ENCODE data around the gene SAT1. TPM values are rescaled to one million over a fixed set of nuclear protein-coding genes. Genes with fewer than 3 reads are reported as not detected.

SAT1 gene
- total and polyA plus RNA-seq, 2 of the 13 experiments (the other 11 are each of a cell fraction or from before 2014, with no cell fraction given) = 216 to 1,243 TPM

DNA sequence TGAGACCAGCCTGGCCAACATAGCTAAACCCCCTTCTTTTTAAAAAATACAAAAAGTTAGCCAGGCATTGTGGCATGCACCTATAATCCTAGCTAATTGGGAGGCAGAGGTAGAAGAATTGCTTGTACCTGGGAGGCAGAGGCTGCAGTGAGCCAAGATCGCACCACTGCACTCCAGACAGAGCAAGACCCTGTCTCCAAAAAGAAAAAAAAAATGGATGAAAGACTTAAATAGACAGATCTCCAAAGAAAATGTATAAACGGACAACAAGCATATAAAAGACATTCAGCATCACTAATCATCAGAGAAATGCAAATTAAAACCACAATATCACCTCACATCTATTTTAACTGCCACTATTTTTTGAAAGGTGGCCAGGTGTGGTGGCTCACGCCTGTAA, 6.6 kb upstream of the SAT1 start:
- DNase-seq (ENCODE audit: low spot score) (no peak), FAIRE-seq (no peak), ATAC-seq (no peak)
- ChIA-PET POLR2A (no interaction called here), CTCF (ENCODE audit: low intra/inter-chr PET ratio, low total read pairs) (no interaction called here)
- Histone ChIP-seq H3K36me3 (replicated peaks in 1 of 2; ENCODE audit: control insufficient read depth in 1 of 2, insufficient read depth in 2 of 2, low read length in 2 of 2) (no peaks in the 10 kb centered on the region), H3K4me2 (ENCODE audit: low read depth, low read length) (no peak overlapping the region), H3K27me3 (ENCODE audit: control insufficient read depth in 1 of 2, insufficient read depth in 2 of 2, low read length in 2 of 2) (no peaks in the 10 kb centered on the region), H3K9ac (ENCODE audit: insufficient read depth, low read depth, low read length) (no peak overlapping the region), H3K9me3 (ENCODE audit: low read length) (no peaks in the 10 kb centered on the region), H3K4me1 (ENCODE audit: insufficient read depth, low read length) (peaks cover 24% of the 10 kb centered on the region), H4K20me1 (ENCODE audit: insufficient read depth, low read length) (no peaks in the 10 kb centered on the region), H3K27ac (ENCODE audit: extremely low read length, insufficient read depth, low read length) (no peak overlapping the region), H3K79me2 (ENCODE audit: insufficient read depth, low read length) (peaks cover 2% of the 10 kb centered on the region), H3K4me3 (replicated peaks in 1 of 3; ENCODE audit: insufficient read depth in 1 of 3, low read depth in 2 of 3, low read length in 3 of 3) (no peak overlapping the region), H2AFZ (ENCODE audit: low read length) (no peak overlapping the region)
- intact Hi-C loops (cut with micrococcal nuclease; ENCODE audit: unreplicated experiment) (no loop called here), in situ Hi-C loops (cut with HindIII; ENCODE audit: extremely low pct_ligation_motif_present, low pct_unique_long_range_greater_than_20kb) (no loop called here)
- no TSS peak for BruUV-seq (replicated peaks)
- 97% methylated on average over 3 of the region's 3 CpGs for WGBS (ENCODE audit: low lambda C conversion rate)
- TF ChIP-seq, protein P1, sequence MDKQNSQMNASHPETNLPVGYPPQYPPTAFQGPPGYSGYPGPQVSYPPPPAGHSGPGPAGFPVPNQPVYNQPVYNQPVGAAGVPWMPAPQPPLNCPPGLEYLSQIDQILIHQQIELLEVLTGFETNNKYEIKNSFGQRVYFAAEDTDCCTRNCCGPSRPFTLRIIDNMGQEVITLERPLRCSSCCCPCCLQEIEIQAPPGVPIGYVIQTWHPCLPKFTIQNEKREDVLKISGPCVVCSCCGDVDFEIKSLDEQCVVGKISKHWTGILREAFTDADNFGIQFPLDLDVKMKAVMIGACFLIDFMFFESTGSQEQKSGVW (CRISPR knock-in tag; IDR thresholded peaks at IDR 0.05; ENCODE audit: borderline replicate concordance) = no peak
- TF ChIP-seq MZF1 (CRISPR knock-in tag; IDR thresholded peaks at IDR 0.05; ENCODE audit: borderline replicate concordance) = no peak
- TF ChIP-seq, protein P2, sequence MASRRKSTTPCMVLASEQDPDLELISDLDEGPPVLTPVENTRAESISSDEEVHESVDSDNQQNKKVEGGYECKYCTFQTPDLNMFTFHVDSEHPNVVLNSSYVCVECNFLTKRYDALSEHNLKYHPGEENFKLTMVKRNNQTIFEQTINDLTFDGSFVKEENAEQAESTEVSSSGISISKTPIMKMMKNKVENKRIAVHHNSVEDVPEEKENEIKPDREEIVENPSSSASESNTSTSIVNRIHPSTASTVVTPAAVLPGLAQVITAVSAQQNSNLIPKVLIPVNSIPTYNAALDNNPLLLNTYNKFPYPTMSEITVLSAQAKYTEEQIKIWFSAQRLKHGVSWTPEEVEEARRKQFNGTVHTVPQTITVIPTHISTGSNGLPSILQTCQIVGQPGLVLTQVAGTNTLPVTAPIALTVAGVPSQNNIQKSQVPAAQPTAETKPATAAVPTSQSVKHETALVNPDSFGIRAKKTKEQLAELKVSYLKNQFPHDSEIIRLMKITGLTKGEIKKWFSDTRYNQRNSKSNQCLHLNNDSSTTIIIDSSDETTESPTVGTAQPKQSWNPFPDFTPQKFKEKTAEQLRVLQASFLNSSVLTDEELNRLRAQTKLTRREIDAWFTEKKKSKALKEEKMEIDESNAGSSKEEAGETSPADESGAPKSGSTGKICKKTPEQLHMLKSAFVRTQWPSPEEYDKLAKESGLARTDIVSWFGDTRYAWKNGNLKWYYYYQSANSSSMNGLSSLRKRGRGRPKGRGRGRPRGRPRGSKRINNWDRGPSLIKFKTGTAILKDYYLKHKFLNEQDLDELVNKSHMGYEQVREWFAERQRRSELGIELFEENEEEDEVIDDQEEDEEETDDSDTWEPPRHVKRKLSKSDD (CRISPR knock-in tag; IDR thresholded peaks at IDR 0.05; ENCODE audit: low read depth) = no peak
- TF ChIP-seq KLF15 (CRISPR knock-in tag; IDR thresholded peaks at IDR 0.05; ENCODE audit: borderline replicate concordance) = no peak
- TF ChIP-seq, protein P3, sequence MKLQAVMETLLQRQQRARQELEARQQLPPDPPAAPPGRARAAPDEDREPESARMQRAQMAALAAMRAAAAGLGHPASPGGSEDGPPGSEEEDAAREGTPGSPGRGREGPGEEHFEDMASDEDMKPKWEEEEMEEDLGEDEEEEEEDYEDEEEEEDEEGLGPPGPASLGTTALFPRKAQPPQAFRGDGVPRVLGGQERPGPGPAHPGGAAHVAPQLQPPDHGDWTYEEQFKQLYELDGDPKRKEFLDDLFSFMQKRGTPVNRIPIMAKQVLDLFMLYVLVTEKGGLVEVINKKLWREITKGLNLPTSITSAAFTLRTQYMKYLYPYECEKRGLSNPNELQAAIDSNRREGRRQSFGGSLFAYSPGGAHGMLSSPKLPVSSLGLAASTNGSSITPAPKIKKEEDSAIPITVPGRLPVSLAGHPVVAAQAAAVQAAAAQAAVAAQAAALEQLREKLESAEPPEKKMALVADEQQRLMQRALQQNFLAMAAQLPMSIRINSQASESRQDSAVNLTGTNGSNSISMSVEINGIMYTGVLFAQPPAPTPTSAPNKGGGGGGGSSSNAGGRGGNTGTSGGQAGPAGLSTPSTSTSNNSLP (IDR thresholded peaks at IDR 0.05; ENCODE audit: low read depth, low read length) = no peak
- no peak for TF ChIP-seq ZNF317 (CRISPR knock-in tag; IDR thresholded peaks at IDR 0.05)
- TF ChIP-seq CBFB (CRISPR knock-in tag; IDR thresholded peaks at IDR 0.05) = no peak
- no peak for TF ChIP-seq ZNF577 (CRISPR knock-in tag; IDR thresholded peaks at IDR 0.05; ENCODE audit: borderline replicate concordance, low read depth)
- no peak for TF ChIP-seq ZNF652 (CRISPR knock-in tag; IDR thresholded peaks at IDR 0.05; ENCODE audit: borderline replicate concordance, low read depth)
- TF ChIP-seq TBP (CRISPR knock-in tag; IDR thresholded peaks at IDR 0.05) = no peak
- TF ChIP-seq ZZZ3 (CRISPR knock-in tag; IDR thresholded peaks at IDR 0.05; ENCODE audit: borderline replicate concordance) = no peak
- TF ChIP-seq ZBTB7B (CRISPR knock-in tag; IDR thresholded peaks at IDR 0.05) = no peak
- no peak for TF ChIP-seq ZNF589 (CRISPR knock-in tag; conservative IDR thresholded peaks at IDR 0.05)
- no peak for TF ChIP-seq WIZ (CRISPR knock-in tag; IDR thresholded peaks at IDR 0.05)
- TF ChIP-seq, protein P4, sequence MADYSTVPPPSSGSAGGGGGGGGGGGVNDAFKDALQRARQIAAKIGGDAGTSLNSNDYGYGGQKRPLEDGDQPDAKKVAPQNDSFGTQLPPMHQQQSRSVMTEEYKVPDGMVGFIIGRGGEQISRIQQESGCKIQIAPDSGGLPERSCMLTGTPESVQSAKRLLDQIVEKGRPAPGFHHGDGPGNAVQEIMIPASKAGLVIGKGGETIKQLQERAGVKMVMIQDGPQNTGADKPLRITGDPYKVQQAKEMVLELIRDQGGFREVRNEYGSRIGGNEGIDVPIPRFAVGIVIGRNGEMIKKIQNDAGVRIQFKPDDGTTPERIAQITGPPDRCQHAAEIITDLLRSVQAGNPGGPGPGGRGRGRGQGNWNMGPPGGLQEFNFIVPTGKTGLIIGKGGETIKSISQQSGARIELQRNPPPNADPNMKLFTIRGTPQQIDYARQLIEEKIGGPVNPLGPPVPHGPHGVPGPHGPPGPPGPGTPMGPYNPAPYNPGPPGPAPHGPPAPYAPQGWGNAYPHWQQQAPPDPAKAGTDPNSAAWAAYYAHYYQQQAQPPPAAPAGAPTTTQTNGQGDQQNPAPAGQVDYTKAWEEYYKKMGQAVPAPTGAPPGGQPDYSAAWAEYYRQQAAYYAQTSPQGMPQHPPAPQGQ (CRISPR knock-in tag; IDR thresholded peaks at IDR 0.05; ENCODE audit: borderline replicate concordance) = no peak
- TF ChIP-seq, protein P5, sequence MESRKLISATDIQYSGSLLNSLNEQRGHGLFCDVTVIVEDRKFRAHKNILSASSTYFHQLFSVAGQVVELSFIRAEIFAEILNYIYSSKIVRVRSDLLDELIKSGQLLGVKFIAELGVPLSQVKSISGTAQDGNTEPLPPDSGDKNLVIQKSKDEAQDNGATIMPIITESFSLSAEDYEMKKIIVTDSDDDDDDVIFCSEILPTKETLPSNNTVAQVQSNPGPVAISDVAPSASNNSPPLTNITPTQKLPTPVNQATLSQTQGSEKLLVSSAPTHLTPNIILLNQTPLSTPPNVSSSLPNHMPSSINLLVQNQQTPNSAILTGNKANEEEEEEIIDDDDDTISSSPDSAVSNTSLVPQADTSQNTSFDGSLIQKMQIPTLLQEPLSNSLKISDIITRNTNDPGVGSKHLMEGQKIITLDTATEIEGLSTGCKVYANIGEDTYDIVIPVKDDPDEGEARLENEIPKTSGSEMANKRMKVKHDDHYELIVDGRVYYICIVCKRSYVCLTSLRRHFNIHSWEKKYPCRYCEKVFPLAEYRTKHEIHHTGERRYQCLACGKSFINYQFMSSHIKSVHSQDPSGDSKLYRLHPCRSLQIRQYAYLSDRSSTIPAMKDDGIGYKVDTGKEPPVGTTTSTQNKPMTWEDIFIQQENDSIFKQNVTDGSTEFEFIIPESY (CRISPR knock-in tag; IDR thresholded peaks at IDR 0.05) = no peak

All from HepG2 (cell line).